Heart right ventricle (tissue), 16 donors: Measurements from ENCODE around the gene PRICKLE1. TPM values are rescaled to one million over a fixed set of nuclear protein-coding genes. Genes with fewer than 3 reads are reported as not detected.

Experiments used
- ATAC-seq, 8 donors: fragments of 200-7000 bp; cut with Tn5 transposase; one replicate each; pipeline ENCODE4 v1.9.1; 2020; ENCODE audit warnings: mild to moderate bottlenecking in 8 of 8, moderate library complexity in 8 of 8, moderate number of reproducible peaks in 1 of 8
- DNase-seq, 2 donors: peaks; one replicate each; pipeline ENCODE4 v3.0.0-alpha.2; 2020
- H3K27ac ChIP-seq, 10 donors: fragments of 200-600 bp; sonication (generic) in 2 of 10; one replicate each; pipeline versions ENCODE4 v1.5.0 to v1.8.0; 2020 to 2022; ENCODE audit warnings: mild to moderate bottlenecking in 3 of 10
- H3K27me3 ChIP-seq, 7 donors: fragments of 200-600 bp; one replicate each; pipeline ENCODE4 v1.8.0; 2021 to 2022; ENCODE audit warnings: mild to moderate bottlenecking in 2 of 7
- H3K36me3 ChIP-seq, 9 donors: fragments of 200-600 bp; sonication (generic) in 1 of 9; one replicate each; pipeline versions ENCODE4 v1.5.0 to v1.8.0; 2020 to 2022; ENCODE audit warnings: mild to moderate bottlenecking in 2 of 9
- H3K4me1 ChIP-seq, 9 donors: fragments of 200-600 bp; sonication (generic) in 1 of 9; one replicate each; pipeline versions ENCODE4 v1.5.0 to v1.8.0; 2020 to 2022; ENCODE audit warnings: mild to moderate bottlenecking in 4 of 9
- H3K4me3 ChIP-seq, 10 donors: fragments of 200-600 bp; sonication (generic) in 2 of 10; one replicate each; pipeline versions ENCODE4 v1.5.0 to v1.8.0; 2020 to 2022; ENCODE audit warnings: mild to moderate bottlenecking in 7 of 10, moderate library complexity in 2 of 10
- H3K9me3 ChIP-seq, 11 donors: fragments of 200-600 bp in 10 of 11; sonication (generic) in 2 of 11; one replicate each; pipeline versions ENCODE4 v1.5.0 to v1.8.0; 2013 to 2022; ENCODE audit warnings: mild to moderate bottlenecking in 2 of 11, control low read depth in 1 of 11, moderate library complexity in 1 of 11
- CTCF ChIP-seq, 9 donors: fragments of 200-600 bp; sonication (generic) in 2 of 9; IDR thresholded peaks; one replicate each; pipeline versions ENCODE4 v1.5.0 to v1.8.0; 2021 to 2022; ENCODE audit warnings: antibody characterized with exemption in 9 of 9, mild to moderate bottlenecking in 5 of 9, moderate library complexity in 1 of 9
- whole genome bisulfite sequencing, 2 donors: extraction: QIAGEN DNeasy Blood & Tissue Kit; methylation state at CpG; one replicate each; pipeline ENCODE4 v1.1.7; 2013; ENCODE audit warnings: inconsistent platforms in 1 of 2; 5-methylcytosine and 5-hydroxymethylcytosine counted together
- intact Hi-C, 10 donors: fragments of 100-400 bp; cut with DNase I; formaldehyde crosslinking; loops; one replicate each; pipeline versions ENCODE4 v1.11.1 to v1.14.2; 2022
- polyA plus RNA-seq, 2 donors: library from polyadenylated mRNA; stranded (reverse); fragments of 200-250 nt; gene quantifications; one replicate each; pipeline ENCODE4 v1.2.3, GENCODE V29; 2013
- total RNA-seq, 10 donors: library from RNA; stranded (reverse); fragmentation: NEBNext Ultra II Directional in 3 of 10; extraction: Animal tissue kit (Norgen Biotek cat#: 25700) in 3 of 10; gene quantifications; one replicate each; pipeline versions ENCODE4 v1.2.1 to v1.2.4, GENCODE V29; 2021 to 2023
- donor health status: Arrhythmogenic right ventricular cardiomyopathy.
- donor health status: ischemic (EF 13 %, LVEDD 7.1; RV severe dilation, severe dysfunction).
- donor health status: healthy with polysubstance abuse.
- donor health status: DM: no; HTN: yes; CAD: no.
- donor health status: DM: no; HTN: no; CAD: no.
- donor health status: ischemic (EF 25% LVEDD 6.9; RV normal size, moderate dysfunction).
- donor health status: ischemic (EF 25% LVEDD 5.7; RV mildly dilated, moderate dysfunction).
- donor health status: healthy.
- donor health status: DM: yes; HTN: yes; CAD: no.
- donor health status: Ischemic cardiomyopathy.
- donor health status: ischemic (EF 35%, LVEDD 5.7; RV mildly dilated, moderate dysfunction).
- donor health status: nonischemic (EF 11% LVEDD 7.7; RV severe dilation, severe dysfunction).
- donor health status: DM: yes; HTN: yes; CAD: no.
- donor health status: PGD.
- donor health status: ischemic (EF 29% LVEDD 5.4; RV normal size, mild dysfunction).
- donor health status: nonischemic (EF 23%, LVEDD 6.1; RV moderate dilation, normal function).

PRICKLE1 gene
- total and polyA plus RNA-seq, 12 donors, result 2.9 to 36.9 (median 17.8) TPM

GRCh38 chr12:42492267-42492666 lies 97.3 kb downstream of the PRICKLE1 start:
- H3K4me1 ChIP-seq, result peaks cover 0 to 9% (median 0%) of the 10 kb centered on the region in 9 donors
- no peaks in the 10 kb centered on the region for H3K27me3 ChIP-seq
- DNase-seq (no peak), ATAC-seq (peak in 1 of 8 donors; percentile 52)
- intact Hi-C loops, result loop anchor here in 1 of 10 donors (5.0 kb wide), 1 partner anchor 60 kb away; no protein-coding TSS in a partner anchor
- no peak overlapping the region for H3K4me3 ChIP-seq
- H3K36me3 ChIP-seq, result peaks cover 0 to 11% (median 0%) of the 10 kb centered on the region in 9 donors
- 41 to 52% methylated on average over 1 of the region's 1 CpG for WGBS, 2 donors
- no peak overlapping the region for H3K27ac ChIP-seq
- TF ChIP-seq CTCF (IDR thresholded peaks at IDR 0.05), result no peak
- no peaks in the 10 kb centered on the region for H3K9me3 ChIP-seq

- no peaks in the 10 kb centered on the region for H3K36me3 ChIP-seq
- H3K4me3 ChIP-seq, result no peak overlapping the region
- ATAC-seq (no peak), DNase-seq (no peak)
- intact Hi-C loops, result loop anchor here in 1 of 10 donors (5.0 kb wide), 1 partner anchor 62 kb away; no protein-coding TSS in a partner anchor
- H3K4me1 ChIP-seq, result peaks cover 0 to 24% (median 14%) of the 10 kb centered on the region in 9 donors
- no peak overlapping the region for H3K27ac ChIP-seq
- H3K27me3 ChIP-seq, result peaks cover 0 to 6% (median 0%) of the 10 kb centered on the region in 7 donors
- WGBS, 2 donors, result 73 to 86% methylated on average over 5 of the region's 5 CpGs
- no peak for TF ChIP-seq CTCF (IDR thresholded peaks at IDR 0.05)
- no peaks in the 10 kb centered on the region for H3K9me3 ChIP-seq
Measured at GRCh38 chr12:42490261-42490842, 99.2 kb downstream of the PRICKLE1 start.

- 44 to 50% methylated on average over 2 of the region's 2 CpGs for WGBS, 2 donors
- Histone ChIP-seq H3K36me3 (no peaks in the 10 kb centered on the region), H3K4me3 (no peak overlapping the region), H3K9me3 (no peaks in the 10 kb centered on the region), H3K27me3 (peaks cover 0 to 43% (median 0%) of the 10 kb centered on the region in 7 donors), H3K27ac (peak overlapping the region in 2 of 10 donors; percentile 34 to 45), H3K4me1 (peaks cover 0 to 42% (median 31%) of the 10 kb centered on the region in 9 donors)
- no peak for DNase-seq
- intact Hi-C loops, result loop anchor here in 3 of 10 donors (5.0 to 10.0 kb wide), 2 partner anchors 71 to 848 kb away; no protein-coding TSS in a partner anchor
- ATAC-seq, result no peak
- no peak for TF ChIP-seq CTCF (IDR thresholded peaks at IDR 0.05)
Measured at GRCh38 chr12:42486407-42486806, 103.1 kb downstream of the PRICKLE1 start.

GRCh38 chr12:42485823-42486222 lies 103.7 kb downstream of the PRICKLE1 start:
- H3K27me3 ChIP-seq, result peaks cover 0 to 44% (median 0%) of the 10 kb centered on the region in 7 donors
- no peak for ATAC-seq
- no peaks in the 10 kb centered on the region for H3K36me3 ChIP-seq
- WGBS, 2 donors, result 77 to 93% methylated on average over 3 of the region's 3 CpGs
- no peak overlapping the region for H3K4me3 ChIP-seq
- peaks cover 0 to 48% (median 37%) of the 10 kb centered on the region in 9 donors for H3K4me1 ChIP-seq
- no peak for TF ChIP-seq CTCF (IDR thresholded peaks at IDR 0.05)
- no peak for DNase-seq
- intact Hi-C loops, result loop anchor here in 4 of 10 donors (2.0 to 10.0 kb wide), 4 partner anchors 71 to 853 kb away; no protein-coding TSS in a partner anchor
- peak overlapping the region in 2 of 10 donors; percentile 45 to 97 for H3K27ac ChIP-seq
- H3K9me3 ChIP-seq, result no peaks in the 10 kb centered on the region
